Smooth muscle cell (in vitro differentiated cells): ENCODE measurements around the gene SLC30A4. TPM values are rescaled to one million over a fixed set of nuclear protein-coding genes. Genes with fewer than 3 reads are reported as not detected.
A peak's percentile ranks its signal among the peaks of the same experiment; 100 is the strongest.
"Not testable (repeated sequence)": the region's sequence is repeated elsewhere in the genome, so short reads cannot be mapped to it uniquely, and the experiment has no call there.

Source experiments
- DNase-seq: peaks from one replicate; lab custom pipeline; 2025; ENCODE audit not compliant: unreplicated experiment; lab: John Stamatoyannopoulos, UW
- H2AFZ ChIP-seq: fragments of 200-600 bp; sonication (generic); 2 replicates; pipeline ENCODE4 v1.6.0; 2016; ENCODE audit warnings: antibody characterized with exemption, low read depth, mild to moderate bottlenecking
- H3F3A ChIP-seq: fragments of 200-600 bp; sonication (generic); 2 replicates; pipeline ENCODE4 v1.6.0; 2017; ENCODE audit warnings: antibody characterized with exemption, low read depth
- H3K27ac ChIP-seq: fragments of 200-600 bp; sonication (generic); 2 replicates; pipeline ENCODE4 v1.5.1; 2016; ENCODE audit warnings: low read depth, mild to moderate bottlenecking
- H3K27me3 ChIP-seq: fragments of 200-600 bp; sonication (generic); 2 replicates; pipeline ENCODE4 v1.6.1; 2016; ENCODE audit warnings: low read depth, mild to moderate bottlenecking
- H3K36me3 ChIP-seq: fragments of 200-600 bp; sonication (generic); 2 replicates; pipeline ENCODE4 v1.5.1; 2016; ENCODE audit warnings: low read depth
- H3K4me1 ChIP-seq: fragments of 200-600 bp; sonication (generic); 2 replicates; pipeline ENCODE4 v1.5.1; 2016; ENCODE audit warnings: low read depth
- H3K4me2 ChIP-seq: fragments of 200-600 bp; sonication (generic); 2 replicates; pipeline ENCODE4 v1.6.0; 2016; ENCODE audit warnings: mild to moderate bottlenecking
- H3K4me3 ChIP-seq: fragments of 200-600 bp; sonication (generic); 2 replicates; pipeline ENCODE4 v1.5.1; 2016; ENCODE audit warnings: mild to moderate bottlenecking
- H3K79me2 ChIP-seq: fragments of 200-600 bp; sonication (generic); 2 replicates; pipeline ENCODE4 v1.6.0; 2016; ENCODE audit warnings: low read depth, mild to moderate bottlenecking
- H3K9ac ChIP-seq: fragments of 200-600 bp; sonication (generic); 2 replicates; pipeline ENCODE4 v1.6.0; 2016; ENCODE audit warnings: low read depth
- H3K9me3 ChIP-seq: fragments of 200-600 bp; sonication (generic); replicated peaks from 2 replicates; pipeline ENCODE4 v1.5.1; 2016; ENCODE audit warnings: low read depth
- H4K20me1 ChIP-seq: fragments of 200-600 bp; sonication (generic); 2 replicates; pipeline ENCODE4 v1.6.0; 2016; ENCODE audit warnings: low read depth
- WGBS: methylation state at CpG from one replicate; pipeline ENCODE4 v1.1.7; 2016; ENCODE audit warnings: low lambda C conversion rate; 5-methylcytosine and 5-hydroxymethylcytosine counted together
- polyA plus RNA-seq: library from polyadenylated mRNA; unstranded; fragments of >200 nt; fragmentation: Nextera tagmentation; extraction: Ambion mirVana; gene quantifications from 2 replicates; pipeline ENCODE4 v1.2.1, GENCODE V29; 2016
- total RNA-seq: library from RNA; depleted of rRNA; stranded (reverse); fragments of >200 nt; gene quantifications from 2 replicates; pipeline ENCODE4 v1.2.3, GENCODE V29; 2014
- TF ChIP-seq, protein P1 (sequence below): fragments of 200-600 bp; sonication (generic); IDR thresholded peaks from 2 replicates; pipeline ENCODE4 v1.5.1; 2017; ENCODE audit warnings: borderline replicate concordance, mild to moderate bottlenecking, antibody characterized with exemption; ENCODE audit not compliant: insufficient read depth, poor library complexity, severe bottlenecking

Gene SLC30A4
- total and polyA plus RNA-seq, 2 experiments from 2014 or later = 1.9 to 7.9 TPM

DNA sequence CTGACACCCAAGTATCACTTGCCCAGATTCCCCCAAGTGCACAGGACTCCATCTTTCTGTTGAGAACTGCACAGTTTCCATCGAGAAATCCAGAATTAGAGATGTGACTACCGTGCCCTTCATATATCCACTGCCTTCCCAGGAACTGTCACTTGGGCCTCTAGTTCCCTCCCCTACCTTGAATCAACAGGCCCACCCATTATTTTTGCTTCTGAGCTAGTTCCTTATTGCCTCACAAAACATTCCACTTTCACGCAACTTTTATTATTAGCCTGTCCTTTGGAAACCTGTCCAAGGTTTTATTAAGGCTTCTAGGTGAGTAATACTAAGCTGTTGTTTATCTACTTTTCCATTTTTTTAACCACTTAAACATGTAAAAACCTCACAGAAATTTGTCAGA lies 17.1 kb upstream of the SLC30A4 start:
- Histone ChIP-seq H3K36me3 (no peaks in the 10 kb centered on the region), H4K20me1 (no peaks in the 10 kb centered on the region), H3K27me3 (no peaks in the 10 kb centered on the region), H3K9me3 (no peaks in the 10 kb centered on the region), H3K9ac (no peak overlapping the region), H3K4me1 (no peaks in the 10 kb centered on the region), H3K4me2 (no peak overlapping the region), H3F3A (no peaks in the 10 kb centered on the region), H2AFZ (no peak overlapping the region), H3K27ac (no peak overlapping the region), H3K79me2 (no peaks in the 10 kb centered on the region), H3K4me3 (no peak overlapping the region)
- WGBS = 94% methylated on average over 3 of the region's 3 CpGs
- TF ChIP-seq, protein P1, sequence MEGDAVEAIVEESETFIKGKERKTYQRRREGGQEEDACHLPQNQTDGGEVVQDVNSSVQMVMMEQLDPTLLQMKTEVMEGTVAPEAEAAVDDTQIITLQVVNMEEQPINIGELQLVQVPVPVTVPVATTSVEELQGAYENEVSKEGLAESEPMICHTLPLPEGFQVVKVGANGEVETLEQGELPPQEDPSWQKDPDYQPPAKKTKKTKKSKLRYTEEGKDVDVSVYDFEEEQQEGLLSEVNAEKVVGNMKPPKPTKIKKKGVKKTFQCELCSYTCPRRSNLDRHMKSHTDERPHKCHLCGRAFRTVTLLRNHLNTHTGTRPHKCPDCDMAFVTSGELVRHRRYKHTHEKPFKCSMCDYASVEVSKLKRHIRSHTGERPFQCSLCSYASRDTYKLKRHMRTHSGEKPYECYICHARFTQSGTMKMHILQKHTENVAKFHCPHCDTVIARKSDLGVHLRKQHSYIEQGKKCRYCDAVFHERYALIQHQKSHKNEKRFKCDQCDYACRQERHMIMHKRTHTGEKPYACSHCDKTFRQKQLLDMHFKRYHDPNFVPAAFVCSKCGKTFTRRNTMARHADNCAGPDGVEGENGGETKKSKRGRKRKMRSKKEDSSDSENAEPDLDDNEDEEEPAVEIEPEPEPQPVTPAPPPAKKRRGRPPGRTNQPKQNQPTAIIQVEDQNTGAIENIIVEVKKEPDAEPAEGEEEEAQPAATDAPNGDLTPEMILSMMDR = no peak
- DNase-seq = no peak

DNA sequence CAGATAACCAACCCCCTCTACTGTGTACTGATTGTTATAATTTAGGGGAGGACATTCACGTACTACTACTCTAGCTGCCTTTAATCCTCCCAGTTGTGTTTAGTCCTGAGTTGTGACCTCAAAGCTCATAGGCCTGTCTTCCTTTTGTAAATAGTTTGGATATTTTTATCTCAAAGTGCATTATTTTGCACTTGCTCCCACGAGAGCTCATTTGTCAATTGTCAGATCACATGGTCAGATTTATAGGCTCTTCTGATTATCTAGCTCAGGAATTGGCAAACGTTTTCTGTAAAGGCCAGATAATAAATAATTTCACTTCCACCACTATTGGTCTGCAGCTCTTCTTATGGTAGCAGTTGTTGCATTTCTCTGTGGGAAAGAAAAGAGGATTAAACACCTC lies 14.4 kb upstream of the SLC30A4 start:
- Histone ChIP-seq H2AFZ (no peak overlapping the region), H3K4me3 (no peak overlapping the region), H3K4me2 (no peak overlapping the region), H3K4me1 (no peaks in the 10 kb centered on the region), H3K9ac (no peak overlapping the region), H3K9me3 (no peaks in the 10 kb centered on the region), H3F3A (no peaks in the 10 kb centered on the region), H4K20me1 (no peaks in the 10 kb centered on the region), H3K27me3 (no peaks in the 10 kb centered on the region), H3K27ac (no peak overlapping the region), H3K36me3 (no peaks in the 10 kb centered on the region), H3K79me2 (no peaks in the 10 kb centered on the region)
- no peak for DNase-seq
- TF ChIP-seq, protein P1 = no peak
- WGBS = 63% methylated on average over 3 of the region's 3 CpGs

DNA sequence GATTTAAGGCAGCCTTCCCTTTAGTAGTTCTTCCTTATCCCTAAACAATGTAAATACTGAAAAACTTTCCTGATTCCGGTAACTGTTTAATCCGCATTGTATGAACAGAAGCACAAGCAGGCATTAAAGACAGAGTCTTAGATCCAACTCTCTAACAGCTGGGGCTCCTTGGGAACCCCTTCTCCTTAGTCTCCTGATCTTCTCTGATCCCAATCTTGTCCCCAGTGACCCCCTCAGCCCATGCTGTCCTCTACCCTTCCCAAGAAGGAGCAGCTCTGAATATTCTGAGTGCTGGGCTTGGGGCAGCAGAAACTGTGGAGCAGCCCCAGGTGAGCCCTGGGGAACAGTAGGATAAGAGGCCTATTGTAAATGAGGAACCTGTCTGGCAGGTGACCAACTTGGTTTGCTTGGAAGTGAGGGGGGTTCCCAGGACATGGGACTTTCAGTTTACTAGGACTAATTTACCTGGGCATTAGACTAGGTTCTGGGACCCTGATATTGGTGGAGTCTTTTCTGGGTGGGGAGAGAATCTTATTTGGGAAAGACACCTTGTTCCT lies 13.0 kb upstream of the SLC30A4 start:
- Histone ChIP-seq H3K9me3 (no peaks in the 10 kb centered on the region), H3K4me2 (no peak overlapping the region), H3F3A (no peaks in the 10 kb centered on the region), H3K27me3 (no peaks in the 10 kb centered on the region), H3K9ac (no peak overlapping the region), H3K27ac (no peak overlapping the region), H2AFZ (no peak overlapping the region), H3K79me2 (no peaks in the 10 kb centered on the region), H4K20me1 (no peaks in the 10 kb centered on the region), H3K4me1 (no peaks in the 10 kb centered on the region), H3K36me3 (no peaks in the 10 kb centered on the region), H3K4me3 (no peak overlapping the region)
- no peak for DNase-seq
- WGBS = 87% methylated on average over 2 of the region's 2 CpGs
- TF ChIP-seq, protein P1 = no peak

DNA sequence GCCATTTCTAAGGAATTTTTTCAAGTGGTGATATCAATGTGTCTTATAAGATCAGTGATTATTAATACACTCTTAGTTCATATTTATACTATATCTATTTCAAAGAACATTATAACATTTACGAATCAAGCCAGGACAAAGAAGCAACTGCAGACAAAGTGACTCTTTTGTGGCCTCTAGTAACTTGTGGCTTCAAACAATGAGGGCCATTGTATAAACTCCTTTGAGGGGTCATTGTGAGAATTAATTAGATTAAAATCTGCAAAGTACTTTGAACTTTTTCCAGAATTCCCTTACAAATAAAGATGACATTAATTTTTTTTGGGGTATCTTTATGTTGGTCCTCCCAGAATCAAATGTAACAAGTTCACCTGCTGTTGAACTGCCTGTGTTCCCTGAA lies 12.3 kb upstream of the SLC30A4 start:
- DNase-seq = no peak
- Histone ChIP-seq H3F3A (no peaks in the 10 kb centered on the region), H3K4me3 (no peak overlapping the region), H4K20me1 (no peaks in the 10 kb centered on the region), H3K4me1 (no peaks in the 10 kb centered on the region), H3K79me2 (no peaks in the 10 kb centered on the region), H3K27me3 (no peaks in the 10 kb centered on the region), H3K27ac (no peak overlapping the region), H2AFZ (no peak overlapping the region), H3K9me3 (no peaks in the 10 kb centered on the region), H3K36me3 (no peaks in the 10 kb centered on the region), H3K9ac (no peak overlapping the region), H3K4me2 (no peak overlapping the region)
- 90% methylated on average over 1 of the region's 1 CpG for WGBS
- TF ChIP-seq, protein P1 = no peak

DNA sequence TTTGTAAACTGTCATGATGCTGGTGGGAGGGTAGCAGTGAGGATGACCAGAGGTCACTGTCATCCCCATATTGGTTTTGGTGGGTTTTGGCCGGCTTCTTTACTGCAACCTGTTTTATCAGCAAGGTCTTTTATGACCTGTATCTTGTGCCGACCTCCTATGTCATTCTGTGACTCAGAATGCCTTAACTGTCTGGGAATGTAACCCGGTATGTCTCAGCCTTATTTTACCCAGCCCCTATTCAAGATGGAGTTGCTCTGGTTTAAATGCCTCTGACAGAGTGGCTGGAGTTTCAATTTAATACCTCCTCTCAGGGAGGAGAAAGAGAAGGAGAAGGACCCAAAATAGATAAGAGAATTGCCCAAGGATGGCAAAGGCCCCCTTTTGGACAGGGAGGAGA lies 10.3 kb upstream of the SLC30A4 start:
- not testable (repeated sequence) for H4K20me1 ChIP-seq, H3K79me2 ChIP-seq, H3K36me3 ChIP-seq, H3K4me1 ChIP-seq, H3F3A ChIP-seq, H3K9ac ChIP-seq, H3K27me3 ChIP-seq, DNase-seq, H3K4me2 ChIP-seq, H3K9me3 ChIP-seq, H3K4me3 ChIP-seq
- 25% methylated on average over 3 of the region's 3 CpGs for WGBS
- Histone ChIP-seq H2AFZ (peak overlapping the region; percentile 20), H3K27ac (peak overlapping the region; percentile 42)
